AML-193 (cell line): ENCODE measurements around the gene CDK6.

Source experiments
- DNase-seq, 2 experiments: peaks; one replicate each; lab custom pipeline; 2025; lab: John Stamatoyannopoulos, UW

The CDK6 gene

GRCh38 chr7:92793656-92794205, 42.6 kb downstream of the CDK6 start:
- no peak for DNase-seq

- DNase-seq, result no peak
These were observed 45.4 kb downstream of the CDK6 start for GRCh38 chr7:92790992-92791391.

DNA sequence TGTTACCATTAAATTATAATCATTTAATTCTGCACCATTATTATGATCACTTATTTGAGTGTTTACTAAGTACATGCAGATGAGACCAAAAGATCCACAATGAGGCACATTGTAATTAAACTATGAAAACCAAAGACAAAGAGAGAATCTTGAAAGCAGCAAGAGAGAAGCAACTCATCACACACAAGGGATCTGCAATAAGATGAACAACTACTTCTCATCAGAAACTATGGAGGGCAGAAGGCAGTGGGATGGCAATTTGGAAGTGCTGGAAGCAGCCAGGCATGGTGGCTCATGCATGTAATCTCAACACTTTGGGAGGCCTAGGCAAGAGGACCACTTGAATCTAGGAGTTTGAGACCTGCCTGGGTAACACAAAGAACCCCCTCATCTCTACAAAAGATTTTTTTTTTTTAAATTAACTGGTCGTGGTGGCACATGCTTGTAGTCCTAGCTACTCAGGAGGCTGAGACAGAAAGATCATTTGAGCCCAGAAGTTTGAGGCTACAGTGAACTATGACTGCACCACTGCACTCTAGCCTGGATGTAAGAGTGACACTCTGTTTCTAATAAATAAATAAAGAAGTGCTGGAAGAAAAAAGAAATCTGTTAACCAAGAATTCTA, 47.7 kb downstream of the CDK6 start:
- DNase-seq, result no peak

DNA sequence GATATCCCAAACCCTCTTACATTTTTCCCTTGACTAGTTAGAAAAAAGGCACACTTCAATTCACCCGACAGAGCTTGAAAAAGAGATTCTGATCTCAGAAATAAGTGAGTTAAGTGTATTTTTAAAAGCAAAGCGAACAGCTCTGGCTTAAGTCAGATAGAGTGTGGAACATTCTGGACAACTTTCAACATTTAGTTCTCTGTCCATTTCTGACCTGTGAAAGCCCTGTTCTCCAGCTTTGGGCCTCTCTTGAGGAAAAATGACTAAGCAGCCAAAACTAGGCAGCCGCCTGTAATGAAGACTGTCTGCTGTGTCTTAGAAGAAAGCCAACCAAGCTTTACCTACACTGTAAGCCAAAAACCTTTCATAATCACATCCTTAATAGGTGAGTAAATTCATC, 50.5 kb downstream of the CDK6 start:
- DNase-seq, result no peak

DNA sequence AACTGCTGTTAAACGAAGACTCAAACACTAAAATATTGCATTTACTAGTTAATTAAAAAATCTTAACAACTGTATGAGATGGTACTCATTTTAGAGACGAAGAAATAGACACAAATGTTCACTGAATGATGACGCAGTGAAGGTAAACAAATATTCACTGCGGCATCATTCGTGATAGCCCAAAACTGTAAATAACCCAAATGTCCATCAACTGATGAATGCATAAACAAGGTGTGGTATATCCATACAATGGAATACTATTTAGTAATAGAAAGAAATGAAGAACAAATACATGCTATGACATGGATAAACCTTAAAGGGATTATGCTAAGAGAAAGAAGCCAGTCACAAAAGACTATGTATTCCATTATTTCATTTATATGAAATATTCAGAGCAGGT, 51.4 kb downstream of the CDK6 start:
- DNase-seq, result no peak

- DNase-seq, result no peak
These were observed 52.8 kb downstream of the CDK6 start for GRCh38 chr7:92783260-92784201.

GRCh38 chr7:92782855-92783254, 53.5 kb downstream of the CDK6 start:
- no peak for DNase-seq

DNA sequence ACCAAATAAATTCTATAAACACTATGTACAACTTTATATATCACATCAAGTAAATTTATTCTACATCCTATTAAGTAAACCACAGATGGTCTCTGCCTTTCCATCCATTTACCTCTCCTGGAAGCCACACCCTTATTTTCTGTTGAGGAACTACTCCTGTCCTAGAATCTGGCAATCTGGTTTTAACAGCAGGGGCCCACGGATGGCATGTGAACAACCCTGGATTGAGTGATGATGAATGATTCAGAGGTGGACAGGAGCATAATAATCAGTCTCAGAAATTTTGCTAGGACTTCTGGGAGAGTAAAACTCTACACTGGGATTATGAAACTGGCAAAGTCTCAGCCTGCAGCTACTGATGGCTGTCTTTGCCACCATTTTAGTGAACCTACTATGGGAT, 54.1 kb downstream of the CDK6 start:
- DNase-seq, result no peak

- peak in 1 of 2 experiments; percentile 19 for DNase-seq
These were observed 55.2 kb downstream of the CDK6 start for GRCh38 chr7:92781117-92781720.

DNA sequence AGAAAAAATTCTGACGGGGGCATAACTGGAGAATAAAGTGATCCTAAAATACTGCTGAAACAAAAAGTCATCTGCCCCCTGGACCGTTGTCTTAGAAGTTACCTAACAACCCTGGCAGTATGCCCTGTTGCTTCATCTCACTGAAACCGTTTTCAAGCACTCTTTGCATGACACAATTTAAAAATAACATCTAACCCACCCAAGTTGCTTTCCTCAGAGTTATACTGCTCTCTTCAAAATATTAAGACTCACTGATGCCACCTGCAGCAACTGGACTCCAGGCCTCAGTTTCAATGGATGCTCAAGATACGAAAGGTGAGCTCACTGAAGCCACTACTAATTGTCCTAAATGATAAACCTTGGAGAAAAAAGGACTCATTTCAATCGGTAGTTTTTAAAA, 57.4 kb downstream of the CDK6 start:
- peak; percentile 51 to 61 for DNase-seq

DNA sequence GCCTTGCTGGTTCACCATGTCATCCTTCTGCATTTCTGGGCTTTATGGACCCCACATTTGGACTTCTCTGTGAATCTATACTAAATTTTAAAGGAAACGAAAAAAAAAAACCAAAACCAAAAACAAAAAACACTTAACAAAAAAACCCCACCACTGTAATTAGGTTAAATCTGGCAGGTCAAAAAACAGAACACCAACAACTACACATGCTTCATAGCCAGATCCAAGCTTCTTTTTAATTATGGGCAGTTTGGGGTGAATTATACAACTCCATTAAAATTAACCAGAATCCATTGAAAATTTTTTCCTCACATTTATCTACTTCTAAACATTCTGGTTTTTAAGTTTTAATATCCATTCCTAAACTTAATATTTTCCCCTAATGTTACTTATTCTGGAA, 58.4 kb downstream of the CDK6 start:
- DNase-seq, result no peak

- no peak for DNase-seq
These were observed 62.6 kb downstream of the CDK6 start for GRCh38 chr7:92773808-92774207.

- no peak for DNase-seq
These were observed 66.5 kb downstream of the CDK6 start for GRCh38 chr7:92769844-92770243.

GRCh38 chr7:92769394-92769699, 67.0 kb downstream of the CDK6 start:
- no peak for DNase-seq

DNA sequence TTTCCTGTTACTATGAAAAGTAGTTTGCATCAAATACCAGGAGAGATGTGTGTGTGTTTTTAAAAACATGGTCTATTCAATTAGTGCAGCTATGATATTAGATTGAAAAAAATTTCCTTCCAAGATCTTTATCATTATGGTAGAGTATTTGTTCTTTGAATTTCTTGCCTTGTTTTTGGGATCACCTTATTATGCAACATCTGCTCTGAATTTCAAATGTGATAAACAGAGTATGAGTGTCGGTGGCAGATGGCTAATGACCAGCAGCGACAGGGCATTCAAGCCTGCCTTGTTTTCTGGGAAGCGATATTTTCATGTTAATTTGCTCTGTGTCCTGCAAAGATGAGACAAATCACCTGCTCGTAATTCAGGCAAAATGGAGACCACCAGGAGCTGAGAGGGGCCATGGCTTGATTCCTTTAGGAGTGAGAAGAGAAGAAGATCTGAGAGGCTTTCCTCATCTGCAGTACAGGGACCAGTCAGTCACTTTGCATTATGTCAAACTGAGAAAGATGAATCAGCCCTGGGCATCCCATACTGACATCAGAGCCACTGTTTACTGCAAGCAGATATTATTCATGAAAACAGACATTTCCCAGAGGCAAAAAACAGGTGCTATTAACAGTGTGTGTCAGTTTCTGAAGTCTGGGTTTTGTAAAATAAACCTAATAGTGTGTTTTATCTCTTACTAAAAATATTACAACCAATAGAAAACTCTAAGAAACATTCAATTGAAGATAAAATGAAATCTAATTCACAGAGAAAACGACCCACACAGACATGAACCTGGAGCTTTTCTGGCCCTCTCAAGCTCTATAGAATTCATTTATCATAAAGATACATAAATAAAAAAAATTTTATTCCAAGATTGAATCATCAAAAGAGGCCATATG, 67.6 kb downstream of the CDK6 start:
- DNase-seq, result no peak

GRCh38 chr7:92767437-92767836, 68.9 kb downstream of the CDK6 start:
- DNase-seq, result no peak

- no peak for DNase-seq
These were observed 69.8 kb downstream of the CDK6 start for GRCh38 chr7:92766461-92767003.

DNA sequence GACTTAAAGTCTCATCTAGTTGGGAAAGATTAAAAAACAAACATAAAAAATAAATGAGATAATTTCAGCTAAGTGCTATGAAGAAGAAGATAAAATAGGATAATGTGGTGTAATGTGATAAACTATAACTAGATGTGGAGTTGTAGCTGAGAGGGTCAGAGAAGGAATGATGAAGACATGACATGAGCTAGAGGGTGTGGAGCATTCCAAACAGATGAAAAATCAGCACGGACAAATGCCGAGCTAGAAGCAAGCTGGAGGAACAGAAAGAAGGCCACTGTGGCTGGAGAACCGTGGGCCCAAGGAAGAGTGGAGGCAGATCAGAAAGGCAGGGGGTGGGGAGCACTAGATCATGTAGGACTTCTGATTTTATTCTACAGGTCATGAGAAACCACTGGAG, 70.6 kb downstream of the CDK6 start:
- DNase-seq, result no peak

GRCh38 chr7:92763636-92764423, 72.5 kb downstream of the CDK6 start:
- DNase-seq, result no peak

GRCh38 chr7:92762851-92763250, 73.5 kb downstream of the CDK6 start:
- no peak for DNase-seq
